ENCODE results near the gene LRRC32.

GRCh38 chr11:76668362-76669155 is 2.0 kb downstream of the LRRC32 start:
- no peak for TF ChIP-seq POLR2AphosphoS5 (IDR thresholded peaks at IDR 0.05; ENCODE audit: low read depth, low read length)
- TF ChIP-seq CTCF (IDR thresholded peaks at IDR 0.05), result no peak

Measured in Panc1 (cell line).